WTC11 (cell line): ENCODE data around the gene NEU2.

Experiments used
- CDX4 ChIP-seq: fragments of 250-450 bp; sonication (Bioruptor Pico); IDR thresholded peaks from 2 replicates; pipeline ENCODE4 v1.9.0; 2021; ENCODE audit warnings: moderate library complexity, mild to moderate bottlenecking, inconsistent platforms, borderline replicate concordance
- CTCF ChIP-seq: fragments of 200-600 bp; IDR thresholded peaks from 2 replicates; pipeline ENCODE4 v1.8.0; 2022; ENCODE audit warnings: antibody characterized with exemption
- ESRRA ChIP-seq: sonication (generic); formaldehyde crosslinking; IDR thresholded peaks from 2 replicates; pipeline ENCODE4 v1.8.1; 2022; ENCODE audit warnings: mild to moderate bottlenecking, missing genetic modification reagents, borderline replicate concordance
- FOXP1 ChIP-seq: sonication (generic); formaldehyde crosslinking; IDR thresholded peaks from 2 replicates; pipeline ENCODE4 v1.8.0; 2022; ENCODE audit warnings: missing genetic modification reagents, mild to moderate bottlenecking, moderate library complexity, borderline replicate concordance
- NFYB ChIP-seq: sonication (generic); formaldehyde crosslinking; conservative IDR thresholded peaks from 2 replicates; pipeline ENCODE4 v1.8.0; 2022; ENCODE audit warnings: low read depth, missing genetic modification reagents
- USF1 ChIP-seq: sonication (generic); formaldehyde crosslinking; IDR thresholded peaks from 2 replicates; pipeline ENCODE4 v1.8.0; 2022; ENCODE audit warnings: mild to moderate bottlenecking, missing genetic modification reagents
- USF2 ChIP-seq: sonication (generic); formaldehyde crosslinking; IDR thresholded peaks from 2 replicates; pipeline ENCODE4 v1.8.1; 2023; ENCODE audit warnings: mild to moderate bottlenecking, missing genetic modification reagents, moderate library complexity
- ZNF317 ChIP-seq: sonication (generic); formaldehyde crosslinking; IDR thresholded peaks from 2 replicates; pipeline ENCODE4 v1.8.1; 2023; ENCODE audit warnings: low read depth, mild to moderate bottlenecking, moderate library complexity, missing genetic modification reagents, borderline replicate concordance
- ZNF512 ChIP-seq: sonication (generic); formaldehyde crosslinking; IDR thresholded peaks from 2 replicates; pipeline ENCODE4 v1.8.1; 2022; ENCODE audit warnings: missing genetic modification reagents, borderline replicate concordance

- TF ChIP-seq USF1 (CRISPR knock-in tag): no peak
- TF ChIP-seq NFYB (CRISPR knock-in tag): no peak
- no peak for TF ChIP-seq CTCF
- no peak for TF ChIP-seq ESRRA
- TF ChIP-seq FOXP1 (CRISPR knock-in tag): no peak
- no peak for TF ChIP-seq ZNF512 (CRISPR knock-in tag)
- no peak for TF ChIP-seq USF2
- no peak for TF ChIP-seq CDX4 (CRISPR knock-in tag)
- TF ChIP-seq ZNF317 (CRISPR knock-in tag): no peak
These were observed 36.4 kb downstream of the NEU2 start for GRCh38 chr2:233068762-233069418.
